Immature natural killer cell (primary cell): ENCODE measurements around the gene KRTDAP. TPM values are rescaled to one million over a fixed set of nuclear protein-coding genes. Genes with fewer than 3 reads are reported as not detected.
"Not testable (repeated sequence)": the region's sequence is repeated elsewhere in the genome, so short reads cannot be mapped to it uniquely, and the experiment has no call there.

ENCODE experiments used
- DNase-seq, 3 donors: peaks; one replicate each; pipeline ENCODE4 v3.0.0; 2022; ENCODE audit warnings: mixed read lengths in 1 of 3
- H3K27ac Mint-ChIP-seq, 6 donors: one replicate each; pipeline ENCODE4 v1.8.0; 2020; ENCODE audit warnings: mixed read lengths in 6 of 6, mild to moderate bottlenecking in 5 of 6, inconsistent platforms in 4 of 6, moderate library complexity in 3 of 6
- H3K27me3 Mint-ChIP-seq, 3 donors: one replicate each; pipeline ENCODE4 v1.8.0; 2020 to 2021; ENCODE audit warnings: low read depth in 3 of 3, mild to moderate bottlenecking in 3 of 3, mixed read lengths in 3 of 3, moderate library complexity in 3 of 3, inconsistent platforms in 1 of 3
- H3K36me3 Mint-ChIP-seq, 3 donors: one replicate each; pipeline ENCODE4 v1.8.0; 2020; ENCODE audit warnings: mixed read lengths in 3 of 3, inconsistent platforms in 2 of 3, mild to moderate bottlenecking in 2 of 3
- H3K4me1 Mint-ChIP-seq, 2 donors: one replicate each; pipeline ENCODE4 v1.8.0; 2020; ENCODE audit warnings: inconsistent platforms in 2 of 2, mild to moderate bottlenecking in 2 of 2, mixed read lengths in 2 of 2, moderate library complexity in 1 of 2
- H3K4me3 Mint-ChIP-seq, 5 donors: one replicate each; pipeline ENCODE4 v1.8.0; 2020; ENCODE audit warnings: mild to moderate bottlenecking in 5 of 5, mixed read lengths in 5 of 5, inconsistent platforms in 3 of 5, moderate library complexity in 3 of 5
- H3K9me3 Mint-ChIP-seq, 6 donors: one replicate each; pipeline ENCODE4 v1.8.0; 2020; ENCODE audit warnings: mild to moderate bottlenecking in 6 of 6, mixed read lengths in 6 of 6, inconsistent platforms in 4 of 6, moderate library complexity in 3 of 6
- polyA plus RNA-seq, 3 donors: library from polyadenylated mRNA; unstranded; fragments of 300-500 nt; fragmentation: Illumina TruSeq; gene quantifications; one replicate each; pipeline ENCODE4 v1.2.3, GENCODE V29; 2021

KRTDAP gene
- polyA plus RNA-seq, 3 donors from 2014 or later = not detected

- peak overlapping the region in 3 of 6 donors; percentile 20 to 75 (median 69) for H3K27ac Mint-ChIP-seq
- H3K9me3 Mint-ChIP-seq = no peaks in the 10 kb centered on the region
- peaks cover 38 to 48% of the 10 kb centered on the region in 2 donors for H3K4me1 Mint-ChIP-seq
- DNase-seq = no peak
- no peak overlapping the region for H3K4me3 Mint-ChIP-seq
- peaks cover 5 to 9% (median 7%) of the 10 kb centered on the region in 3 donors for H3K27me3 Mint-ChIP-seq
- H3K36me3 Mint-ChIP-seq = no peaks in the 10 kb centered on the region
Measured at GRCh38 chr19:35466259-35466658, 24.0 kb downstream of the KRTDAP start.

GRCh38 chr19:35462956-35463355 lies 27.3 kb downstream of the KRTDAP start:
- not testable (repeated sequence) for DNase-seq, H3K36me3 Mint-ChIP-seq, H3K9me3 Mint-ChIP-seq
- Mint-ChIP-seq H3K27me3 (peaks cover 3 to 11% (median 10%) of the 10 kb centered on the region in 3 donors), H3K4me3 (peak overlapping the region; percentile 78 to 91 (median 86)), H3K4me1 (peaks cover 44 to 62% of the 10 kb centered on the region in 2 donors), H3K27ac (peak overlapping the region; percentile 98 to 100 (median 98))

GRCh38 chr19:35462476-35462953 lies 27.7 kb downstream of the KRTDAP start:
- H3K4me1 Mint-ChIP-seq = peaks cover 41 to 59% of the 10 kb centered on the region in 2 donors

GRCh38 chr19:35461788-35462187 lies 28.5 kb downstream of the KRTDAP start:
- not testable (repeated sequence) for H3K4me3 Mint-ChIP-seq, DNase-seq, H3K36me3 Mint-ChIP-seq, H3K27me3 Mint-ChIP-seq, H3K9me3 Mint-ChIP-seq
- peak overlapping the region in 4 of 6 donors; percentile 98 to 100 (median 98) for H3K27ac Mint-ChIP-seq
- H3K4me1 Mint-ChIP-seq = peaks cover 41 to 58% of the 10 kb centered on the region in 2 donors

More at GRCh38 chr19:35462476-35462953, 27.7 kb downstream of the KRTDAP start:
- Mint-ChIP-seq H3K36me3 (no peaks in the 10 kb centered on the region), H3K27me3 (peaks cover 3 to 10% (median 9%) of the 10 kb centered on the region in 3 donors), H3K4me3 (peak overlapping the region; percentile 78 to 91 (median 86)), H3K27ac (peak overlapping the region; percentile 98 to 100 (median 98)), H3K9me3 (no peaks in the 10 kb centered on the region)
- DNase-seq = peak; percentile 87 to 89 (median 87)

- Mint-ChIP-seq H3K36me3 (no peaks in the 10 kb centered on the region), H3K4me1 (peaks cover 41 to 58% of the 10 kb centered on the region in 2 donors), H3K27me3 (peaks cover 3 to 10% (median 9%) of the 10 kb centered on the region in 3 donors), H3K4me3 (peak overlapping the region in 3 of 5 donors; percentile 7 to 68 (median 14)), H3K27ac (peak overlapping the region; percentile 61 to 94 (median 75)), H3K9me3 (no peaks in the 10 kb centered on the region)
- no peak for DNase-seq
Measured at GRCh38 chr19:35461060-35461459, 29.2 kb downstream of the KRTDAP start.

GRCh38 chr19:35460608-35461007 lies 29.7 kb downstream of the KRTDAP start:
- Mint-ChIP-seq H3K36me3 (no peaks in the 10 kb centered on the region), H3K4me1 (peaks cover 45 to 62% of the 10 kb centered on the region in 2 donors), H3K27ac (peak overlapping the region; percentile 61 to 94 (median 75)), H3K4me3 (peak overlapping the region; percentile 7 to 68 (median 31)), H3K9me3 (no peaks in the 10 kb centered on the region), H3K27me3 (peaks cover 3 to 10% (median 9%) of the 10 kb centered on the region in 3 donors)
- no peak for DNase-seq

- no peaks in the 10 kb centered on the region for H3K36me3 Mint-ChIP-seq
- H3K4me3 Mint-ChIP-seq = no peak overlapping the region
- no peaks in the 10 kb centered on the region for H3K9me3 Mint-ChIP-seq
- peaks cover 3 to 10% (median 9%) of the 10 kb centered on the region in 3 donors for H3K27me3 Mint-ChIP-seq
- peak overlapping the region in 4 of 6 donors; percentile 5 to 92 (median 72) for H3K27ac Mint-ChIP-seq
- peaks cover 40 to 54% of the 10 kb centered on the region in 2 donors for H3K4me1 Mint-ChIP-seq
- no peak for DNase-seq
Measured at GRCh38 chr19:35459414-35460082, 30.7 kb downstream of the KRTDAP start.

GRCh38 chr19:35458731-35459391 lies 31.4 kb downstream of the KRTDAP start:
- H3K36me3 Mint-ChIP-seq = no peaks in the 10 kb centered on the region
- H3K9me3 Mint-ChIP-seq = no peaks in the 10 kb centered on the region
- peak overlapping the region in 4 of 6 donors; percentile 5 to 62 (median 26) for H3K27ac Mint-ChIP-seq
- H3K4me3 Mint-ChIP-seq = no peak overlapping the region
- peaks cover 34 to 47% of the 10 kb centered on the region in 2 donors for H3K4me1 Mint-ChIP-seq
- H3K27me3 Mint-ChIP-seq = peaks cover 3 to 10% (median 9%) of the 10 kb centered on the region in 3 donors
- no peak for DNase-seq

GRCh38 chr19:35458192-35458591 lies 32.1 kb downstream of the KRTDAP start:
- Mint-ChIP-seq H3K4me3 (no peak overlapping the region), H3K27me3 (peaks cover 3 to 8% (median 8%) of the 10 kb centered on the region in 3 donors), H3K9me3 (no peaks in the 10 kb centered on the region), H3K36me3 (no peaks in the 10 kb centered on the region), H3K4me1 (peaks cover 29 to 42% of the 10 kb centered on the region in 2 donors), H3K27ac (peak overlapping the region in 4 of 6 donors; percentile 5 to 63 (median 27))
- DNase-seq = no peak

GRCh38 chr19:35457173-35457572 lies 33.1 kb downstream of the KRTDAP start:
- no peaks in the 10 kb centered on the region for H3K36me3 Mint-ChIP-seq
- H3K27ac Mint-ChIP-seq = peak overlapping the region in 3 of 6 donors; percentile 5 to 68 (median 60)
- H3K4me1 Mint-ChIP-seq = peaks cover 25 to 42% of the 10 kb centered on the region in 2 donors
- H3K27me3 Mint-ChIP-seq = peaks cover 2 to 3% (median 2%) of the 10 kb centered on the region in 3 donors
- no peak overlapping the region for H3K4me3 Mint-ChIP-seq
- H3K9me3 Mint-ChIP-seq = no peaks in the 10 kb centered on the region
- no peak for DNase-seq

GRCh38 chr19:35455616-35456201 lies 34.6 kb downstream of the KRTDAP start:
- no peak overlapping the region for H3K4me3 Mint-ChIP-seq
- H3K9me3 Mint-ChIP-seq = no peaks in the 10 kb centered on the region
- H3K27ac Mint-ChIP-seq = peak overlapping the region in 2 of 6 donors; percentile 38 to 64
- peaks cover 30 to 48% of the 10 kb centered on the region in 2 donors for H3K4me1 Mint-ChIP-seq
- DNase-seq = no peak
- H3K27me3 Mint-ChIP-seq = peaks cover under 1 to 2% (median 2%) of the 10 kb centered on the region in 3 donors
- H3K36me3 Mint-ChIP-seq = peaks cover 0 to 3% (median 0%) of the 10 kb centered on the region in 3 donors

- H3K9me3 Mint-ChIP-seq = no peaks in the 10 kb centered on the region
- H3K27ac Mint-ChIP-seq = no peak overlapping the region
- peaks cover 0 to 3% (median 0%) of the 10 kb centered on the region in 3 donors for H3K36me3 Mint-ChIP-seq
- no peak overlapping the region for H3K4me3 Mint-ChIP-seq
- no peak for DNase-seq
- H3K4me1 Mint-ChIP-seq = peaks cover 26 to 40% of the 10 kb centered on the region in 2 donors
- peaks cover 0 to 7% (median 0%) of the 10 kb centered on the region in 3 donors for H3K27me3 Mint-ChIP-seq
Measured at GRCh38 chr19:35454663-35455062, 35.6 kb downstream of the KRTDAP start.

GRCh38 chr19:35451338-35452096 lies 38.7 kb downstream of the KRTDAP start:
- Mint-ChIP-seq H3K36me3 (peaks cover 0 to 3% (median 0%) of the 10 kb centered on the region in 3 donors), H3K4me3 (peak overlapping the region in 4 of 5 donors; percentile 5 to 71 (median 45)), H3K9me3 (no peaks in the 10 kb centered on the region), H3K27me3 (peaks cover 3 to 8% (median 6%) of the 10 kb centered on the region in 3 donors), H3K4me1 (peaks cover 34 to 50% of the 10 kb centered on the region in 2 donors), H3K27ac (peak overlapping the region; percentile 61 to 90 (median 76))
- peak; percentile 36 to 48 (median 42) for DNase-seq
